Caco-2 (cell line): ENCODE data around the gene RGSL1. TPM values are rescaled to one million over a fixed set of nuclear protein-coding genes. Genes with fewer than 3 reads are reported as not detected.

ENCODE experiments used
- BruUV-seq: library from RNA; stranded (reverse); fragments of 400-500 nt; replicated peaks from 2 replicates; lab custom pipeline; 2021; lab: Mats Ljungman, UMichigan
- CTCF ChIA-PET: fragments of 300-600 bp; sonication (Branson Sonifier 250); formaldehyde crosslinking; loops from one replicate; lab custom pipeline; 2022; ENCODE audit warnings: antibody characterized with exemption; lab: Charles Lee
- POLR2A ChIA-PET: fragments of 300-600 bp; sonication (Branson Sonifier 250); formaldehyde crosslinking; loops from one replicate; lab custom pipeline; 2022; ENCODE audit warnings: antibody characterized with exemption; lab: Charles Lee
- DNase-seq, 2 experiments: peaks; one replicate each; pipeline versions ENCODE4 v3.0.0 to v3.0.0-alpha.2; 2020 to 2022
- H3K27me3 ChIP-seq: replicated peaks from 2 replicates; pipeline ENCODE4 v1.6.0; 2011; ENCODE audit warnings: low read length; ENCODE audit not compliant: control insufficient read depth, insufficient read depth
- H3K36me3 ChIP-seq: 2 replicates; pipeline ENCODE4 v1.5.1; 2011; ENCODE audit warnings: low read length; ENCODE audit not compliant: control insufficient read depth, insufficient read depth
- H3K4me1 ChIP-seq: fragments of 250-450 bp; sonication (Bioruptor Pico); 2 replicates; pipeline ENCODE4 v1.5.1; 2020; ENCODE audit warnings: mild to moderate bottlenecking
- H3K4me3 ChIP-seq: 2 replicates; pipeline ENCODE4 v1.5.1; 2011; ENCODE audit warnings: low read depth, mild to moderate bottlenecking, control low read depth, low read length
- H3K9me3 ChIP-seq: fragments of 250-450 bp; sonication (Bioruptor Pico); 2 replicates; pipeline ENCODE4 v1.5.1; 2020; ENCODE audit warnings: mild to moderate bottlenecking, moderate library complexity
- H3K27ac Mint-ChIP-seq: one replicate; pipeline ENCODE4 v1.8.0; 2022; ENCODE audit warnings: mixed read lengths; ENCODE audit not compliant: unreplicated experiment
- H3K27me3 Mint-ChIP-seq: one replicate; pipeline ENCODE4 v1.8.0; 2022; ENCODE audit warnings: mixed read lengths; ENCODE audit not compliant: insufficient read depth, unreplicated experiment
- H3K36me3 Mint-ChIP-seq: one replicate; pipeline ENCODE4 v1.8.0; 2022; ENCODE audit warnings: mild to moderate bottlenecking, mixed read lengths; ENCODE audit not compliant: insufficient read depth, unreplicated experiment
- H3K4me1 Mint-ChIP-seq: one replicate; pipeline ENCODE4 v1.8.0; 2022; ENCODE audit warnings: low read depth, mixed read lengths; ENCODE audit not compliant: unreplicated experiment
- H3K4me3 Mint-ChIP-seq: one replicate; pipeline ENCODE4 v1.8.0; 2022; ENCODE audit warnings: mild to moderate bottlenecking, moderate library complexity, mixed read lengths; ENCODE audit not compliant: unreplicated experiment
- H3K9me3 Mint-ChIP-seq: one replicate; pipeline ENCODE4 v1.8.0; 2022; ENCODE audit warnings: mixed read lengths; ENCODE audit not compliant: unreplicated experiment
- intact Hi-C: fragments of 100-400 bp; cut with micrococcal nuclease; formaldehyde crosslinking; loops from one replicate; pipeline ENCODE4 v1.10.0; 2022; ENCODE audit not compliant: unreplicated experiment
- total RNA-seq: library from RNA; stranded (reverse); gene quantifications from 2 replicates; pipeline ENCODE4 v1.2.3, GENCODE V29; 2022
- TF ChIP-seq, protein P1 (sequence below), 2 experiments: fragments of 200-600 bp in 1 of 2; IDR thresholded peaks; 1 replicate in 1 of 2; 2 replicates in 1 of 2; pipeline versions ENCODE4 v1.5.1 to v1.8.0; 2011 to 2022; ENCODE audit warnings: antibody characterized with exemption in 1 of 2, control low read depth in 1 of 2, inconsistent platforms in 1 of 2, low read depth in 1 of 2, low read length in 1 of 2, mild to moderate bottlenecking in 1 of 2, moderate library complexity in 1 of 2; ENCODE audit not compliant: insufficient read depth in 1 of 2, severe bottlenecking in 1 of 2, unreplicated experiment in 1 of 2

The RGSL1 gene
- total RNA-seq, 1 experiment from 2014 or later = not detected

DNA sequence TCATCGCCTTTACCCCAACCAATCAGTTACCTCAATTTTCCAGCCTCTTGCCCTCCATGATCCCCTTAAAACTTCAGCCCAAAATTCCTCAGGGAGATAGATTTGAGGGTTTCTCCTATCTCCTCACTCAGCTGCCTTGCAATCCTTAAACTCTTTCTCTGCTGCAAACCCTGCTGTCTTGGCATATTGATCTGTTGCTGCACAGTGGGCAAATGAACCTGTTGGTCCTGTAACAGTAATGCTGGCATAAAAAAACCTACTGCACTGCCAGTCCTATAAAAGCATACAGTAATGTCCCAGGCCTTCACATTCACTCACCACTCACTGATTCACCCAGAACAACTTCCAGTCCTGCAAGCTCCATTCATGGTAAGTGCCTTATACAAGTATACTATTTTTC, 44.4 kb upstream of the RGSL1 start:
- Mint-ChIP-seq H3K4me1 (no peaks in the 10 kb centered on the region), H3K4me3 (no peak overlapping the region), H3K9me3 (peaks cover 15% of the 10 kb centered on the region), H3K27ac (no peak overlapping the region), H3K27me3 (no peaks in the 10 kb centered on the region), H3K36me3 (no peaks in the 10 kb centered on the region)
- intact Hi-C loops = no loop called here
- Histone ChIP-seq H3K4me1 (no peaks in the 10 kb centered on the region), H3K27me3 (no peaks in the 10 kb centered on the region), H3K4me3 (no peak overlapping the region), H3K36me3 (no peaks in the 10 kb centered on the region), H3K9me3 (peaks cover 26% of the 10 kb centered on the region)
- BruUV-seq = no TSS peak
- TF ChIP-seq, protein P1, sequence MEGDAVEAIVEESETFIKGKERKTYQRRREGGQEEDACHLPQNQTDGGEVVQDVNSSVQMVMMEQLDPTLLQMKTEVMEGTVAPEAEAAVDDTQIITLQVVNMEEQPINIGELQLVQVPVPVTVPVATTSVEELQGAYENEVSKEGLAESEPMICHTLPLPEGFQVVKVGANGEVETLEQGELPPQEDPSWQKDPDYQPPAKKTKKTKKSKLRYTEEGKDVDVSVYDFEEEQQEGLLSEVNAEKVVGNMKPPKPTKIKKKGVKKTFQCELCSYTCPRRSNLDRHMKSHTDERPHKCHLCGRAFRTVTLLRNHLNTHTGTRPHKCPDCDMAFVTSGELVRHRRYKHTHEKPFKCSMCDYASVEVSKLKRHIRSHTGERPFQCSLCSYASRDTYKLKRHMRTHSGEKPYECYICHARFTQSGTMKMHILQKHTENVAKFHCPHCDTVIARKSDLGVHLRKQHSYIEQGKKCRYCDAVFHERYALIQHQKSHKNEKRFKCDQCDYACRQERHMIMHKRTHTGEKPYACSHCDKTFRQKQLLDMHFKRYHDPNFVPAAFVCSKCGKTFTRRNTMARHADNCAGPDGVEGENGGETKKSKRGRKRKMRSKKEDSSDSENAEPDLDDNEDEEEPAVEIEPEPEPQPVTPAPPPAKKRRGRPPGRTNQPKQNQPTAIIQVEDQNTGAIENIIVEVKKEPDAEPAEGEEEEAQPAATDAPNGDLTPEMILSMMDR (IDR thresholded peaks at IDR 0.05; ENCODE audit: insufficient read depth in 1 of 2, low read depth in 1 of 2, low read length in 1 of 2, severe bottlenecking in 1 of 2, unreplicated experiment in 1 of 2) = no peak
- ChIA-PET POLR2A (no interaction called here), CTCF (interaction anchor here (0.6 kb wide), 1 partner anchor 106 kb away, joined by 4 read pairs; no protein-coding TSS in a partner anchor)
- no peak for DNase-seq

DNA sequence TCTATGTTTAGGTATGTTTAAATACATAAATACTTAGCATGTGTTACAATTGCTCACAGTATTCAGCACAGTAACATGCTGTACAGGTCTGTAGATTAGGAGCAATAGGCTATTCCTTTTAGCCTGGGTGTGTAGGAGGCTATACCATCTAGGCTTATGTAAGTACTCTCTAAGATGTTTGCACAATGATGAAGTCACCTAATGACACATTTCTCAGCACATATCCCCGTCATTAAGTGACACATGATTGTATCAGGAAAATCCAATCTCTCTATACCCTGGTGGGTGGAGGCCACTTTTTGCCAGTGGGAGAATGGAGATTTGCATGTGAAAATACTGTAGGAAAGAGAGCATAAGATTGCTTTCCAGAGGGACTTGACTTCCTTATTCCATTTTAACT, 43.9 kb upstream of the RGSL1 start:
- TF ChIP-seq, protein P1 (IDR thresholded peaks at IDR 0.05; ENCODE audit: insufficient read depth in 1 of 2, low read depth in 1 of 2, low read length in 1 of 2, severe bottlenecking in 1 of 2, unreplicated experiment in 1 of 2) = no peak
- H3K9me3 Mint-ChIP-seq = peaks cover 15% of the 10 kb centered on the region
- POLR2A ChIA-PET = no interaction called here
- no peak overlapping the region for H3K4me3 Mint-ChIP-seq
- no peaks in the 10 kb centered on the region for H3K4me1 ChIP-seq
- intact Hi-C loops = no loop called here
- no peaks in the 10 kb centered on the region for H3K4me1 Mint-ChIP-seq
- DNase-seq = no peak
- H3K4me3 ChIP-seq = no peak overlapping the region
- peaks cover 26% of the 10 kb centered on the region for H3K9me3 ChIP-seq
- BruUV-seq = no TSS peak
- H3K27me3 Mint-ChIP-seq = no peaks in the 10 kb centered on the region
- no peaks in the 10 kb centered on the region for H3K36me3 ChIP-seq
- CTCF ChIA-PET = no interaction called here
- H3K27me3 ChIP-seq = no peaks in the 10 kb centered on the region
- no peak overlapping the region for H3K27ac Mint-ChIP-seq
- no peaks in the 10 kb centered on the region for H3K36me3 Mint-ChIP-seq

DNA sequence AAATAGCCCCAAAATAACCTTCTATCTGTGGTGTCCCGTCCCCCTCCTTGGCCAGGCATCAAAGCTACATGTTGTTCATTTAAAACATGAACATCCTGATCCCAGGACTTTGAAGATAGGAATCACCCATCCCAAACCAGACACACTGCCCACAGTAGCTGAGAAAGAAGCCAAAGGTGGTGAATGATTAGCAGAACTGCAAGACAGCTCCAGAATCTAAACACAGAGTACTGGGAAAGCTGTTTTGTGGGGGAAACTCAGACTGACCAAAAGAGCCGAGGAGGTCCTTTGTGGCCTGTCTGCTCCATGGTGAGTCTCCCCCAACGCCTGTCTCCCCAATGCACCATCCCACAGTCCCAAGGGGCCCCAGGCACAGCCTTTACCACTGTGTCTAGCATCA, 42.2 kb upstream of the RGSL1 start:
- Mint-ChIP-seq H3K9me3 (peaks cover 15% of the 10 kb centered on the region), H3K27ac (no peak overlapping the region), H3K4me3 (no peak overlapping the region), H3K27me3 (no peaks in the 10 kb centered on the region), H3K4me1 (no peaks in the 10 kb centered on the region), H3K36me3 (no peaks in the 10 kb centered on the region)
- DNase-seq = no peak
- H3K27me3 ChIP-seq = no peaks in the 10 kb centered on the region
- ChIA-PET POLR2A (no interaction called here), CTCF (interaction anchor here (1.1 to 1.3 kb wide), 2 partner anchors 9 to 202 kb away, joined by 3 to 4 read pairs; no protein-coding TSS in a partner anchor)
- no TSS peak for BruUV-seq
- no peaks in the 10 kb centered on the region for H3K4me1 ChIP-seq
- H3K4me3 ChIP-seq = no peak overlapping the region
- peaks cover 26% of the 10 kb centered on the region for H3K9me3 ChIP-seq
- intact Hi-C loops = no loop called here
- TF ChIP-seq, protein P1 (IDR thresholded peaks at IDR 0.05; ENCODE audit: insufficient read depth in 1 of 2, low read depth in 1 of 2, low read length in 1 of 2, severe bottlenecking in 1 of 2, unreplicated experiment in 1 of 2) = no peak
- H3K36me3 ChIP-seq = no peaks in the 10 kb centered on the region
